B cell (primary cell): ENCODE data around the gene NSF. TPM values are rescaled to one million over a fixed set of nuclear protein-coding genes. Genes with fewer than 3 reads are reported as not detected.

ENCODE experiments used
- ATAC-seq: fragments of 200-7000 bp; cut with Tn5 transposase; one replicate; pipeline ENCODE4 v1.10.0; 2021; ENCODE audit warnings: low read depth, mild to moderate bottlenecking, moderate number of reproducible peaks, moderate library complexity
- CTCF ChIA-PET: fragments of 350-600 bp; sonication (Branson Sonifier 250); formaldehyde crosslinking; loops from one replicate; lab custom pipeline; 2021; ENCODE audit warnings: antibody characterized with exemption, inconsistent platforms; lab: Charles Lee
- POLR2A ChIA-PET: fragments of 350-600 bp; sonication (Branson Sonifier 250); formaldehyde crosslinking; loops from one replicate; lab custom pipeline; 2021; ENCODE audit warnings: antibody characterized with exemption; lab: Charles Lee
- DNase-seq: peaks from one replicate; pipeline ENCODE4 v3.0.0; 2013
- H2AFZ ChIP-seq: 2 replicates; pipeline ENCODE4 v1.6.1; 2012; ENCODE audit warnings: mild to moderate bottlenecking, low read depth, low read length; ENCODE audit not compliant: insufficient read depth, poor library complexity, severe bottlenecking
- H3K27ac ChIP-seq, 2 donors: 1 replicate in 1 of 2; 2 replicates in 1 of 2; pipeline ENCODE4 v1.5.1; 2012 to 2013; ENCODE audit warnings: low read length in 2 of 2, mild to moderate bottlenecking in 2 of 2, moderate library complexity in 1 of 2
- H3K27me3 ChIP-seq, 4 experiments: fragments of 200-600 bp in 1 of 4; sonication (generic) in 1 of 4; replicated peaks in 1 of 4; 1 replicate in 2 of 4; 2 replicates in 2 of 4; pipeline versions ENCODE4 v1.6.1 to v1.7.0; 2013 to 2016; ENCODE audit warnings: low read length in 3 of 4, mild to moderate bottlenecking in 2 of 4, mixed read lengths in 1 of 4, moderate library complexity in 1 of 4; ENCODE audit not compliant: insufficient read depth in 4 of 4, control insufficient read depth in 3 of 4; ENCODE audit errors: control extremely low read depth in 1 of 4
- H3K36me3 ChIP-seq, 2 experiments: replicated peaks in 1 of 2; 1 replicate in 1 of 2; 2 replicates in 1 of 2; pipeline versions ENCODE4 v1.6.1 to v1.7.1; 2013; ENCODE audit warnings: low read length in 1 of 2; ENCODE audit not compliant: insufficient read depth in 2 of 2, control insufficient read depth in 1 of 2; ENCODE audit errors: control extremely low read depth in 1 of 2, extremely low read depth in 1 of 2
- H3K4me1 ChIP-seq, 2 donors: fragments of 200-600 bp in 1 of 2; sonication (generic) in 1 of 2; 1 replicate in 1 of 2; 2 replicates in 1 of 2; pipeline versions ENCODE4 v1.5.1 to v1.6.1; 2013 to 2017; ENCODE audit warnings: low read length in 2 of 2; ENCODE audit not compliant: control insufficient read depth in 2 of 2, insufficient read depth in 2 of 2
- H3K4me2 ChIP-seq: replicated peaks from 2 replicates; pipeline ENCODE3; 2012; ENCODE audit warnings: mild to moderate bottlenecking, low read depth, low read length; ENCODE audit not compliant: poor library complexity, severe bottlenecking
- H3K4me3 ChIP-seq, 5 experiments: fragments of 200-600 bp in 1 of 5; sonication (generic) in 1 of 5; 1 replicate in 3 of 5; 2 replicates in 2 of 5; pipeline versions ENCODE4 v1.5.1 to v1.7.0; 2011 to 2016; ENCODE audit warnings: low read length in 4 of 5, mild to moderate bottlenecking in 4 of 5, low read depth in 2 of 5, control low read depth in 1 of 5, moderate library complexity in 1 of 5; ENCODE audit not compliant: insufficient read depth in 1 of 5; ENCODE audit errors: control extremely low read depth in 1 of 5, extremely low read depth in 1 of 5
- H3K79me2 ChIP-seq: fragments of 200-600 bp; sonication (generic); one replicate; pipeline ENCODE4 v1.6.0; 2016; ENCODE audit warnings: low read length; ENCODE audit not compliant: control insufficient read depth, insufficient read depth
- H3K9ac ChIP-seq: fragments of 200-600 bp; sonication (generic); 2 replicates; pipeline ENCODE4 v1.6.1; 2017; ENCODE audit warnings: mild to moderate bottlenecking, low read length, moderate library complexity
- H3K9me3 ChIP-seq, 3 donors: one replicate each; pipeline versions ENCODE4 v1.6.1 to v1.7.1; 2013; ENCODE audit warnings: low read length in 2 of 3; ENCODE audit not compliant: control insufficient read depth in 2 of 3, insufficient read depth in 1 of 3; ENCODE audit errors: control extremely low read depth in 1 of 3
- H4K20me1 ChIP-seq: 2 replicates; pipeline ENCODE4 v1.6.0; 2012; ENCODE audit warnings: mild to moderate bottlenecking, low read length; ENCODE audit not compliant: insufficient read depth, control insufficient read depth, poor library complexity, severe bottlenecking
- H3K27ac Mint-ChIP-seq: one replicate; pipeline ENCODE4 v1.8.0; 2021; ENCODE audit warnings: mixed read lengths
- H3K27me3 Mint-ChIP-seq: one replicate; pipeline ENCODE4 v1.8.0; 2021; ENCODE audit warnings: mixed read lengths
- H3K4me1 Mint-ChIP-seq: one replicate; pipeline ENCODE4 v1.8.0; 2021; ENCODE audit warnings: mixed read lengths
- H3K4me3 Mint-ChIP-seq: one replicate; pipeline ENCODE4 v1.8.0; 2021; ENCODE audit warnings: mixed read lengths
- H3K9me3 Mint-ChIP-seq: one replicate; pipeline ENCODE4 v1.8.0; 2022; ENCODE audit warnings: mixed read lengths; ENCODE audit not compliant: insufficient read depth
- CTCF ChIP-seq: fragments of 200-600 bp; IDR thresholded peaks from one replicate; pipeline ENCODE4 v1.8.0; 2022; ENCODE audit warnings: antibody characterized with exemption, mild to moderate bottlenecking
- EZH2 ChIP-seq: IDR thresholded peaks from 2 replicates; pipeline ENCODE4 v1.6.1; 2012; ENCODE audit warnings: borderline replicate concordance, low read depth, mild to moderate bottlenecking, moderate library complexity, low read length; ENCODE audit not compliant: insufficient read depth, poor library complexity, severe bottlenecking
- WGBS: methylation state at CpG from one replicate; pipeline ENCODE4 v1.1.5; 2013; ENCODE audit warnings: missing lambda C conversion rate; ENCODE audit not compliant: insufficient coverage; 5-methylcytosine and 5-hydroxymethylcytosine counted together
- intact Hi-C: fragments of 100-400 bp; cut with micrococcal nuclease; formaldehyde crosslinking; loops from one replicate; pipeline ENCODE4 v1.10.0; 2022
- polyA plus RNA-seq: library from polyadenylated mRNA; depleted of rRNA; stranded (reverse); fragments of >200 nt; gene quantifications from 2 replicates; pipeline ENCODE4 v1.2.3, GENCODE V29; 2012
- total RNA-seq, 2 donors: library from RNA; stranded (reverse); fragments of 120-200 nt in 1 of 2; gene quantifications; 1 replicate in 1 of 2; 2 replicates in 1 of 2; pipeline versions ENCODE4 v1.2.3 to v1.2.4, GENCODE V29; 2013 to 2022

The NSF gene
- total and polyA plus RNA-seq, 2 donors (not counting 1 experiment from before 2014, with no cell fraction given), result 10.9 to 91.0 TPM

GRCh38 chr17:46733837-46734475, 143.5 kb downstream of the NSF start:
- intact Hi-C loops, result no loop called here
- no peak overlapping the region for H3K4me3 ChIP-seq
- H3K9me3 ChIP-seq, result no peaks in the 10 kb centered on the region
- H3K79me2 ChIP-seq, result no peaks in the 10 kb centered on the region
- no peak overlapping the region for H3K4me3 Mint-ChIP-seq
- H4K20me1 ChIP-seq, result no peaks in the 10 kb centered on the region
- H3K27me3 Mint-ChIP-seq, result no peaks in the 10 kb centered on the region
- no peaks in the 10 kb centered on the region for H3K27me3 ChIP-seq
- no peak overlapping the region for H3K27ac Mint-ChIP-seq
- ChIA-PET CTCF (no interaction called here), POLR2A (no interaction called here)
- H3K4me2 ChIP-seq, result no peak overlapping the region
- peaks cover 43% of the 10 kb centered on the region for H3K4me1 Mint-ChIP-seq
- peaks cover 4 to 10% of the 10 kb centered on the region in 2 experiments for H3K36me3 ChIP-seq
- H2AFZ ChIP-seq, result no peak overlapping the region
- H3K9ac ChIP-seq, result no peak overlapping the region
- no CpG with 5 or more reads among the region's 1 CpG for WGBS
- ATAC-seq (no peak), DNase-seq (no peak)
- TF ChIP-seq EZH2 (no peak), CTCF (no peak)
- peaks cover 39 to 40% of the 10 kb centered on the region in 2 donors for H3K4me1 ChIP-seq
- peak overlapping the region in 1 of 2 donors; percentile 1 for H3K27ac ChIP-seq
- no peaks in the 10 kb centered on the region for H3K9me3 Mint-ChIP-seq

- H4K20me1 ChIP-seq, result no peaks in the 10 kb centered on the region
- H3K9ac ChIP-seq, result peak overlapping the region; percentile 29
- H3K9me3 ChIP-seq, result no peaks in the 10 kb centered on the region
- H3K36me3 ChIP-seq, result peaks cover 4 to 8% of the 10 kb centered on the region in 2 experiments
- ChIA-PET CTCF (no interaction called here), POLR2A (no interaction called here)
- peaks cover 39 to 40% of the 10 kb centered on the region in 2 donors for H3K4me1 ChIP-seq
- H3K27ac ChIP-seq, result peak overlapping the region; percentile 73 to 82
- ATAC-seq, result peak; percentile 73
- Mint-ChIP-seq H3K27ac (peak overlapping the region; percentile 85), H3K4me3 (peak overlapping the region; percentile 71), H3K9me3 (no peaks in the 10 kb centered on the region), H3K27me3 (no peaks in the 10 kb centered on the region), H3K4me1 (peaks cover 48% of the 10 kb centered on the region)
- peak overlapping the region in 2 of 5 experiments; percentile 5 to 38 for H3K4me3 ChIP-seq
- H3K79me2 ChIP-seq, result no peaks in the 10 kb centered on the region
- intact Hi-C loops, result no loop called here
- TF ChIP-seq EZH2 (no peak), CTCF (no peak)
- peak; percentile 82 for DNase-seq
- H2AFZ ChIP-seq, result no peak overlapping the region
- no peaks in the 10 kb centered on the region for H3K27me3 ChIP-seq
- peak overlapping the region; percentile 68 for H3K4me2 ChIP-seq
Measured at GRCh38 chr17:46736100-46736499, 145.6 kb downstream of the NSF start.
